Rectal smooth muscle tissue (tissue), 1 donor: ENCODE data around the gene LCNL1.
"Not testable (repeated sequence)": the region's sequence is repeated elsewhere in the genome, so short reads cannot be mapped to it uniquely, and the experiment has no call there.

Experiments used
- H3K27ac ChIP-seq: one replicate; pipeline ENCODE4 v1.7.0; 2013; ENCODE audit warnings: low read depth, low read length, inconsistent platforms
- H3K27me3 ChIP-seq: one replicate; pipeline ENCODE4 v1.7.0; 2013; ENCODE audit warnings: low read length; ENCODE audit not compliant: control insufficient read depth, insufficient read depth
- H3K36me3 ChIP-seq: one replicate; pipeline ENCODE4 v1.7.0; 2013; ENCODE audit warnings: low read length; ENCODE audit not compliant: control insufficient read depth, insufficient read depth
- H3K4me1 ChIP-seq: one replicate; pipeline ENCODE4 v1.7.0; 2013; ENCODE audit warnings: low read length; ENCODE audit not compliant: control insufficient read depth, insufficient read depth
- H3K4me3 ChIP-seq: one replicate; pipeline ENCODE4 v1.7.0; 2013; ENCODE audit warnings: low read length
- H3K9ac ChIP-seq: one replicate; pipeline ENCODE4 v1.7.0; 2013; ENCODE audit warnings: low read length

LCNL1 gene

DNA sequence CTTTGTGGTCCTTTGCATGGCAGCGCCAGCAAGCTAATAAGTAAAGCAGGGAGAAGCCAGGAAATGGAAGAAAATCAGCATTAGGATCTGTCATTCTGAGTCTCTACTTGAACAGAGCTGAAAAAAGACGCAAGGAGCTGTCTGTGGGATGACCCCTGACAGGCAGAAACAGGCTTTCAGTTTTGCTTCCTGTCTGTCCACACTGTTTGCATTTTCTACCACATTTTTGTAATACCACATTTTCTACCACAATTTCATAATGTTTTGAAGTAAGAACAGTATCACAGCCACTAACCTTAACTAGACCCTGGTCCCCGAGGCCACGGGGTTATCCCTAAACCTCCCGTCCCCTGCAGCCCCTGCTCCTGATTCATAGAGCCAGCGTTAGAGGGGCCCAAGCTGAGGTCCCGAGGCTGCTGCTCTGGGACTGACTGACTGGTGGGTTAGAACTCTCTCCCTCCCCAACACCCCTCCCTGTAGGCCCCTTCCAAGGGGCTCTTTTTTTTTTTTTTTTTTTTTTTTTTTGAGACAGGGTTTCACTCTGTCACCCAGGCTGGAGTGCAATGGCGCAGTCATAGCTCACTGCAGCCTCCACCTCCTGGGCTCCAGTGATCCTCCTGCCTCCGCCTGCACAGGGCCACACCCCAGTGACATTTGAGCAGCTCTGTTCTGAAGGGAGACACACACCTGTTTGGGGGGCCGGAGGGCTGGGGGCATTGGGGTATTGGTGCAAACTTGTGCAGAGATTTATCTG, 17.6 kb downstream of the LCNL1 start:
- H3K36me3 ChIP-seq = no peaks in the 10 kb centered on the region
- no peak overlapping the region for H3K4me3 ChIP-seq
- H3K27me3 ChIP-seq = peaks cover 3% of the 10 kb centered on the region
- no peak overlapping the region for H3K9ac ChIP-seq
- no peaks in the 10 kb centered on the region for H3K4me1 ChIP-seq
- no peak overlapping the region for H3K27ac ChIP-seq

GRCh38 chr9:137001857-137002645, 19.3 kb downstream of the LCNL1 start:
- Histone ChIP-seq H3K9ac (no peak overlapping the region), H3K4me1 (no peaks in the 10 kb centered on the region), H3K27ac (no peak overlapping the region), H3K27me3 (no peaks in the 10 kb centered on the region), H3K36me3 (no peaks in the 10 kb centered on the region), H3K4me3 (no peak overlapping the region)

GRCh38 chr9:137002646-137003041, 19.9 kb downstream of the LCNL1 start:
- H3K4me1 ChIP-seq = no peaks in the 10 kb centered on the region

DNA sequence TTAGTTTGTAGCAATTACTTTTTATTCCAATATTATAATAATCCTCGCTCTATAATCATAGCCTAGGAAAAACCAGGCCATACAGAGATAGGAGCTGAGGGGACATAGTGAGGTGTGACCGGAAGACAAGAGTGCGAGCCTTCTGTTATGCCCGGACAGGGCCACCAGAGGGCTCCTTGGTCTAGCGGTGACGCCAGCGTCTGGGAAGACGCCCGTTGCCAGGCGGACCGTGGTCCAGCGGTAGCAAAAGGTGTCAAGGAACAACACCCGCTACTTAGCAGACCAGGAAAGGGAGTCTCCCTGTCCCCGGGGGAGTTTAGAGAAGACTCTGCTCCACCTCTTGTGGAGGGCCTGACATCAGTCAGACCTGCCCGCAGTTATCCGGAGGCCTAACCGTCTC, 21.5 kb downstream of the LCNL1 start:
- H3K27ac ChIP-seq, H3K36me3 ChIP-seq, H3K4me1 ChIP-seq, H3K9ac ChIP-seq, H3K27me3 ChIP-seq, H3K4me3 ChIP-seq: not testable (repeated sequence)

More at GRCh38 chr9:137002646-137003041, 19.9 kb downstream of the LCNL1 start:
- Histone ChIP-seq H3K27me3 (no peaks in the 10 kb centered on the region), H3K4me3 (no peak overlapping the region), H3K36me3 (no peaks in the 10 kb centered on the region), H3K9ac (no peak overlapping the region), H3K27ac (no peak overlapping the region)

DNA sequence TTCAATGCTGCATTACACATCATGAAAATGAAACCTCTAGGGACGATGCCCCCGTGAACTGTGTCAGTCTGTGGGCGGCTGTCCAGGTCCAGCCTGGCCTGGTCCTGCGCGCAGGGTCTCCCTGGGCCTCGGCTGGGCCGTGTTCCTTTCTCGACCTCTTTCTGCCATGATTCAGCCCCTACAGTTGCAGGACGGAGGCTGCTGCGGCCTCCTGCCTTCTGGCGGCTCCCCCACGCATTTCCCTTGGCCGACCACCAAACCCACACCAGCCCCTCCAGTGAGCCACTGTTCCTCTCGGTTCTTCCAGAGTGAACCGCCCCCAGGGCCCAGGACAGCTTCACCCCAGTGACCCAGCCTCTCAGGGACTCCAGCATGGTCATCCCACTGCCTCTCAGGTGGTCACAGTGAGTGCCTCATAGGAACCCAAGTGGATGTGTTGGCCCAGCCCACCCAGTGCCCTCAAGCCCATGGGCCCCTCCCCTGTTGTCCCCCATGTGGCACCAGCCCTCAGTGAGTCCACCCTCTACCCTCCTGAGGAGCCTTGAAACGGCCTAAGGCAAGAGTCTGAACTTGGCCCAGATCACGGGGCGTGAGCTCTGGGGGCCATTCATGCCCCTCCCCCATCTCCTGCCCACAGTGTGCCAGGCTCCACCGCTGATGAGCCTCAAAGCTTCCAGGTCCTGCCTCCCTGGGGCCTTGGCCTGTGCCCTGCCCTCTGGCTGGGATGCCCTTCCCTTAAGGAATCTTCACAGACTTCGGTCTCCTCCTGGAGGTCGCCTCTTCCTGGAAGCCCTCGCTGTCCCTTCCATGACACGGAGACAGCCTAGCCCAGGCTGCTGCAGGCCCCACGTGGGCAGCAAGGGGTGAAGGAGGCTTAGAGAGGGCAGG, 23.6 kb downstream of the LCNL1 start:
- Histone ChIP-seq H3K27ac (no peak overlapping the region), H3K36me3 (no peaks in the 10 kb centered on the region), H3K9ac (no peak overlapping the region), H3K4me1 (no peaks in the 10 kb centered on the region), H3K27me3 (no peaks in the 10 kb centered on the region), H3K4me3 (no peak overlapping the region)

GRCh38 chr9:137007108-137007815, 24.5 kb downstream of the LCNL1 start:
- Histone ChIP-seq H3K9ac (no peak overlapping the region), H3K4me1 (no peaks in the 10 kb centered on the region), H3K27me3 (no peaks in the 10 kb centered on the region), H3K36me3 (no peaks in the 10 kb centered on the region), H3K4me3 (no peak overlapping the region), H3K27ac (no peak overlapping the region)

GRCh38 chr9:137007816-137008270, 25.1 kb downstream of the LCNL1 start:
- H3K27me3 ChIP-seq = no peaks in the 10 kb centered on the region
- no peaks in the 10 kb centered on the region for H3K4me1 ChIP-seq
- H3K27ac ChIP-seq = no peak overlapping the region
- no peak overlapping the region for H3K9ac ChIP-seq
- H3K4me3 ChIP-seq = no peak overlapping the region
- no peaks in the 10 kb centered on the region for H3K36me3 ChIP-seq

- no peak overlapping the region for H3K9ac ChIP-seq
- H3K4me3 ChIP-seq = no peak overlapping the region
- no peak overlapping the region for H3K27ac ChIP-seq
- H3K4me1 ChIP-seq = no peaks in the 10 kb centered on the region
- H3K36me3 ChIP-seq = no peaks in the 10 kb centered on the region
- no peaks in the 10 kb centered on the region for H3K27me3 ChIP-seq
Measured at GRCh38 chr9:137008312-137008711, 25.5 kb downstream of the LCNL1 start.

DNA sequence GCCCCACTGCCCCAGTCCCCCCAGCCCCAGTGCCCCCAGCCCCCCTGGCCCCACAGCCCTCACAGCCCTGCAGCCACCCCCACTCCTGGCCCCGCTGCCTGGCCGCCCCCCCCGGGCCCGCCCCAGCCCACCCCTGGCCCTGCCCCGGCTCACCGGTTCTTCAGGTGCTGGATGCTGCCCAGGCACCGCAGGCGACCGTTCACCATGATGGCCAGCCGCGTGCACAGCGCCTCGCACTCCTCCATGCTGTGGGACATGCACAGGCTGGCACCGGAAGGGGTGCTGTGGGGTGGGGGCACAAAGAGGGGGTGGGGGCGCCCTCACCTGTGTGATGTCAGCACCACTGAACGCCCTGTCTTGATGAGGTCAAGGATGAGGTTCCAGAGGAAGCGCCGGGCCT, 26.4 kb downstream of the LCNL1 start:
- H3K4me1 ChIP-seq = no peaks in the 10 kb centered on the region
- no peak overlapping the region for H3K27ac ChIP-seq
- H3K9ac ChIP-seq = no peak overlapping the region
- no peaks in the 10 kb centered on the region for H3K27me3 ChIP-seq
- H3K36me3 ChIP-seq = no peaks in the 10 kb centered on the region
- no peak overlapping the region for H3K4me3 ChIP-seq

DNA sequence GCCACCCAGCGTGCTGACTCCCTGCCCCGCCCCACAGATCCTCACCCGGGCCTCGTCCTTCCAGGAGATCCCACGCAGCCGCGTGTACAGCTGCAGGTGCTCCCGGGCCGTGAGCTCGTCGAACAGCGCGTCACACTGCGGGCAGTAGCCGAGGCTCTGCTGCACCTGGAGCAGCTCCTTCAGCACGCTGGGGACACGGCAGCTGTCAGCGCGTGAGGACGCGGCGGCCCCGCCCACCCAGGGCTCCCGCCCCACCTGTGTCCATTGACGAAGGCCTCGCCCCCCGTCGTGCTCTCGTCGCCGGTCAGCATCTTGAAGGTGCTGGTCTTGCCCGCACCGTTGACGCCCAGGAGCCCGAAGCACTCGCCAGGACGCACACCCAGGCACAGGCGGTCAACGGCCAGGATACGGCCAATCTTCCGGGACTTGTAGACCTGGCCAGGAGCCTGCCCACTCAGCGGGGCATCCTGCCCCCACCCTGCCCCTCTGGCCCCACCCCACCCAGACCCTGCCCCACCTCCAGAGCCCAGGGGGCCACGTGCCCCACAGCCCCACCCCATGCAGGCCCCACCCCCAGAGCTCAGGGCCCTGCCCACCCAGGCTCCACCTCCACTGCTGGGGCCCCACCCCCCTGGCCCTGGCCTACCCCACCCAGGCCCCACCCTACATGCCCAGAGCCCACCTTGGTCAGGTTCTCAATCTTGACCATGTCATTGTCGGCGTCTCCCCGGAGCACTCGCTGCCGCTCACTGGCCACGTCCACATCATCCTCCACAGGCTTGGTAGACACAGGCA, 27.3 kb downstream of the LCNL1 start:
- no peak overlapping the region for H3K4me3 ChIP-seq
- H3K4me1 ChIP-seq = no peaks in the 10 kb centered on the region
- no peaks in the 10 kb centered on the region for H3K36me3 ChIP-seq
- no peak overlapping the region for H3K27ac ChIP-seq
- H3K27me3 ChIP-seq = no peaks in the 10 kb centered on the region
- H3K9ac ChIP-seq = no peak overlapping the region

- Histone ChIP-seq H3K4me3 (no peak overlapping the region), H3K36me3 (peaks cover 5% of the 10 kb centered on the region), H3K9ac (no peak overlapping the region), H3K27me3 (no peaks in the 10 kb centered on the region), H3K4me1 (no peaks in the 10 kb centered on the region), H3K27ac (no peak overlapping the region)
Measured at GRCh38 chr9:137011156-137011555, 28.4 kb downstream of the LCNL1 start.
